Stimulated activated CD8-positive, alpha-beta memory T cell treated with anti-CD3 and anti-CD28 coated beads, Interleukin-15, amount 100 ng/mL, for 1 hour (primary cell): ENCODE results near the gene LIN9.
"Not testable (repeated sequence)": the region's sequence is repeated elsewhere in the genome, so short reads cannot be mapped to it uniquely, and the experiment has no call there.

Source experiments
- DNase-seq: peaks from one replicate; pipeline ENCODE4 v3.0.0-alpha.2; 2020; ENCODE audit warnings: low read depth

LIN9 gene

GRCh38 chr1:226272233-226272902, 36.6 kb downstream of the LIN9 start:
- not testable (repeated sequence) for DNase-seq

GRCh38 chr1:226268421-226269124, 40.4 kb downstream of the LIN9 start:
- DNase-seq = no peak

- no peak for DNase-seq
These were observed 47.1 kb downstream of the LIN9 start for GRCh38 chr1:226261818-226262217.

GRCh38 chr1:226255380-226255779, 53.6 kb downstream of the LIN9 start:
- no peak for DNase-seq

- DNase-seq = no peak
These were observed 55.0 kb downstream of the LIN9 start for GRCh38 chr1:226253933-226254332.

GRCh38 chr1:226252841-226253240, 56.1 kb downstream of the LIN9 start:
- not testable (repeated sequence) for DNase-seq

- DNase-seq = no peak
These were observed 58.5 kb downstream of the LIN9 start for GRCh38 chr1:226250511-226250910.

GRCh38 chr1:226248796-226249195, 60.2 kb downstream of the LIN9 start:
- no peak for DNase-seq

GRCh38 chr1:226248091-226248490, 60.9 kb downstream of the LIN9 start:
- no peak for DNase-seq

GRCh38 chr1:226239421-226239820, 69.5 kb downstream of the LIN9 start:
- DNase-seq = no peak

GRCh38 chr1:226236826-226237225, 72.1 kb downstream of the LIN9 start:
- no peak for DNase-seq

GRCh38 chr1:226233806-226234205, 75.2 kb downstream of the LIN9 start:
- DNase-seq = no peak

- DNase-seq = no peak
These were observed 75.7 kb downstream of the LIN9 start for GRCh38 chr1:226233293-226233692.

GRCh38 chr1:226226601-226227000, 82.4 kb downstream of the LIN9 start:
- DNase-seq = no peak

GRCh38 chr1:226223786-226224244, 85.1 kb downstream of the LIN9 start:
- DNase-seq = no peak

GRCh38 chr1:226223157-226223785, 85.7 kb downstream of the LIN9 start, which contains the start of gene MIXL1:
Gene MIXL1, plus strand, starts transcription at chr1:226223664. Its CDS starts 18 bp downstream, at chr1:226223682.
- DNase-seq = no peak

- DNase-seq = no peak
These were observed 86.3 kb downstream of the LIN9 start for GRCh38 chr1:226222686-226223085.

- DNase-seq = no peak
These were observed 88.3 kb downstream of the LIN9 start for GRCh38 chr1:226220473-226221189.

GRCh38 chr1:226217273-226217672, 91.7 kb downstream of the LIN9 start:
- no peak for DNase-seq

- DNase-seq = no peak
These were observed 92.9 kb downstream of the LIN9 start for GRCh38 chr1:226216056-226216455.

GRCh38 chr1:226215239-226215638, 93.7 kb downstream of the LIN9 start:
- no peak for DNase-seq

- no peak for DNase-seq
These were observed 96.4 kb downstream of the LIN9 start for GRCh38 chr1:226212545-226212944.
